Transverse colon (tissue), 3 donors: Measurements from ENCODE around the gene CALHM1.

Experiments
- EP300 ChIP-seq: sonication (generic); formaldehyde crosslinking; IDR thresholded peaks from one replicate; pipeline ENCODE4 v1.6.1; 2017; ENCODE audit warnings: antibody characterized with exemption, low read depth
- POLR2A ChIP-seq: fragments of 450-650 bp; IDR thresholded peaks from one replicate; pipeline ENCODE4 v1.6.1; 2016; ENCODE audit warnings: antibody characterized with exemption, mild to moderate bottlenecking, moderate library complexity
- TF ChIP-seq, protein P1 (sequence below), 5 experiments: fragments of 200-600 bp in 3 of 5; fragments of 450-650 bp in 2 of 5; sonication (generic) in 3 of 5; IDR thresholded peaks; 1 replicate in 2 of 5; 2 replicates in 3 of 5; pipeline ENCODE4 v1.5.1; 2016 to 2017; ENCODE audit warnings: antibody characterized with exemption in 5 of 5, inconsistent platforms in 3 of 5, mild to moderate bottlenecking in 2 of 5, moderate library complexity in 1 of 5

DNA sequence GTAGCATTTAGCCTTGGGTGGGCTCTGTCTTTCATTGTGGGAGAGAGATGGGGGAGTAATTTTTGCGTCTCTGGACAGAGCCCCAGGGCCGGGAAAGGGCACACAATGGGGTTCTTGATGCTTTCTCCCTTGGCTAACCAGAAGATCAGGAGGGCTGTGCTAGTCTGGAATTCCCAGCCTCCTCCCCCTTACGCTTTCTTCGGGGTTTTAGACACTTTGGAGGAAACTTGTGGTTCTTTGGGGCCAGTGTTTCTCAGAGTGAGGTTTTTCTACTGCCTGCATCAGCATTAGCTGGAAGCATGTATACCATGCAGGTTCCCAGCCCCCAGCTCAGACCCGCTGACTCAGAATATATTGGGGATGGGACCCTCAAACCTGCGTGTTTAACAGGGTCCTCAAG lies 41.8 kb upstream of the CALHM1 start:
- TF ChIP-seq, protein P1, sequence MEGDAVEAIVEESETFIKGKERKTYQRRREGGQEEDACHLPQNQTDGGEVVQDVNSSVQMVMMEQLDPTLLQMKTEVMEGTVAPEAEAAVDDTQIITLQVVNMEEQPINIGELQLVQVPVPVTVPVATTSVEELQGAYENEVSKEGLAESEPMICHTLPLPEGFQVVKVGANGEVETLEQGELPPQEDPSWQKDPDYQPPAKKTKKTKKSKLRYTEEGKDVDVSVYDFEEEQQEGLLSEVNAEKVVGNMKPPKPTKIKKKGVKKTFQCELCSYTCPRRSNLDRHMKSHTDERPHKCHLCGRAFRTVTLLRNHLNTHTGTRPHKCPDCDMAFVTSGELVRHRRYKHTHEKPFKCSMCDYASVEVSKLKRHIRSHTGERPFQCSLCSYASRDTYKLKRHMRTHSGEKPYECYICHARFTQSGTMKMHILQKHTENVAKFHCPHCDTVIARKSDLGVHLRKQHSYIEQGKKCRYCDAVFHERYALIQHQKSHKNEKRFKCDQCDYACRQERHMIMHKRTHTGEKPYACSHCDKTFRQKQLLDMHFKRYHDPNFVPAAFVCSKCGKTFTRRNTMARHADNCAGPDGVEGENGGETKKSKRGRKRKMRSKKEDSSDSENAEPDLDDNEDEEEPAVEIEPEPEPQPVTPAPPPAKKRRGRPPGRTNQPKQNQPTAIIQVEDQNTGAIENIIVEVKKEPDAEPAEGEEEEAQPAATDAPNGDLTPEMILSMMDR (IDR thresholded peaks at IDR 0.05): no peak
- no peak for TF ChIP-seq POLR2A
- TF ChIP-seq EP300: no peak
